ENCODE results near the gene KIF14.
"Not testable (repeated sequence)": the region's sequence is repeated elsewhere in the genome, so short reads cannot be mapped to it uniquely, and the experiment has no call there.

KIF14 gene

DNA sequence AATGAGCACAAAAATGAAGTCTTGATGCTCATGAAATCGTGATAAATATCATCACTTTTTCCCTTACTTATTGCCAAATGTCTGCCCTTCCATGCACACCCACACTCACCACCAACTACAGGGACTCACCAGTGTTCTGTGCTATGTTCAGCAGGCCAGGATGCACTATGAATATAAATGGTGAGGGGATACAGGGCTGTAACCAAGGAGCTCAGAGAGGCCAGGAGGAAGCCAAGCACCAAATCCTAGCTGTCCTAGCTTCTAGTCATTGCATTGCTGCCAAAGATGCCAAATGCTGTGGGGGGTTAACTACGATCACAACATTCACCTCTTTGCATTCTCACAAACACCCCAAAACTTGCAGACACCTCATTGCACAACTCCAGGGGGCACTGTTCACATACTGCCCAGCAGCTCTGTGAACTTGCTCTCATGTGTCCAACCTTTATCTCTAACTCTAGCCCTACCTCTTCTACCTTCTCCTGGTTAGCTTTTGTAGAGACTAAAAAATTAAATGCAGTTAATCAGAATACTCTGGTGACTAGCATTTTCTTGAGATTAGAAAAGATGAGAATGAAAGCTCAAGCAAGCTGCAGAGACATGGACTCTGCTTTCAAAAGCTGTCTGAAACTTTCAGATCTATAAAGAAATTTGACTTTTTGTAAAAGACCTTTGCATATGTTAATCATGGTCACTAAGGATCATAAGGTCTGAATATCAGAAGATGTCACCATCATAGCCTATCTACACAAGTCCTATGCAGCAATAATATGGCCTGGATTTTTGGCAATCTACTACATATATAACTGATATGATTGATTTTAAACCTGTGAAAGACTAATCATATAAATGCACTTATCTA, 13.9 kb upstream of the KIF14 start:
- DNase-seq, result peak; percentile 13

DNA sequence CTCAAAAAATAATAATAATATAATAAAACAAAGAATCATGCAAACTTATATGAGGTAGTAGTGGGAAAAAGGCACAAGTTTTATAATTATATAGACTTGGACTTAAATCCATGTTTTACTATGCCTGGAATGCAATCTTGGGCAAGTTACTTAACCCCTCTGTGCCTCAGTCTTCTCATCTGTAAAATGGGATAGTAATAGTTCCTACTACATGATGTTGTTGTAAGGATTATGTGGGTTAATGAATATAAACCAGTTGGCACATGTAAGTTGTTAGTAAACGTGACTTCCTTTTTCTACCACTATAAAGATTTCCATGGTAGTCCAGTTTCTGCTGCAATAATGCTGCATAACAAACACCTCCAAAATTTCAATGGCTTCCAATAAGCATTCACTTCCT, 10.8 kb upstream of the KIF14 start:
- no peak for DNase-seq

DNA sequence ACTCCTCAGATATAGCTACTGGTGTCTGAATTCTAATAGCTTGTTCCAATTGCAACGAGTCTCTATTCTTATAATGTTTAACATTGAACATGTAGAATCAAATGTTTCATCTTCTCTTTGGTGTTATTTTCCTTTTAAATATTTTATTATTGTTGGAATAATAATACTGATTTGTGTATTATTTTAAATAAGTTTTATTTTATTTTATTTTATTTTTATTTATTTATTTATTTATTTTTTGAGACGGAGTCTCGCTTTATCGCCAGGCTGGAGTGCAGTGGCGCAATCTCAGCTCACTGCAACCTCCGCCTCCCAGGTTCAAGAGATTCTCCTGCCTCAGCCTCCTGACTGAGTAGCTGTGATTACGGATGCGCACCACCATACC, 10.0 kb upstream of the KIF14 start:
- not testable (repeated sequence) for DNase-seq

DNA sequence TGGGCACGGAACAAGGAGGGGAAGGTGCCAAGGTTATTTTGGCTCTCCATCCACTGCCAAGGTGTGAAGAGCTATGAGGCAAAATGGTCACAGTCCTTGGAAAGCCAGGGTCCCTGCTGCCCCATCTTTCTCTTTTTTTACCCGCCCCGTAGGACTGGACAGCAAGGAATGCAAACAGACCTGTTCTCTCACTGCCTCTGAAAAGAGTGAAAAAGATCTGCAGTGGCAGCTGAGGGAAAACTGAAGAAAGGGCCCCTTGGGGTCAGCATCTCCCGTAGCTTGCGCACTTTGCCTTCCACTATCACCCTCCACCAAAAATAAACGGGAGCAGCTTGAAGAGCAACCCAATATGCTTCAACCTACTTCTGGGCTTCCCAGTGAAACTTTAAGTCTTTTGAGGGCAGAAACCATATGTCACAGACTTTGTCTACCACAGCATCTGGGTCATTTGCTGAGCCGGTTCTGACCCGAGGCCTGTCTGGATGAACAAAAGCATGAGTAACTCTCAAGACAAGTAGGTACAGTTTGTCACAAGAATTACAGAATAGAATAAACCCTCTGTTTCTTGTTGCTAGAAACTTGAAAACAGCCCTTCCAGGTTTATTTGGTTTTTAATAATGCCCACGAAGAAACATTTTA, 9.4 kb upstream of the KIF14 start:
- DNase-seq, result no peak

DNA sequence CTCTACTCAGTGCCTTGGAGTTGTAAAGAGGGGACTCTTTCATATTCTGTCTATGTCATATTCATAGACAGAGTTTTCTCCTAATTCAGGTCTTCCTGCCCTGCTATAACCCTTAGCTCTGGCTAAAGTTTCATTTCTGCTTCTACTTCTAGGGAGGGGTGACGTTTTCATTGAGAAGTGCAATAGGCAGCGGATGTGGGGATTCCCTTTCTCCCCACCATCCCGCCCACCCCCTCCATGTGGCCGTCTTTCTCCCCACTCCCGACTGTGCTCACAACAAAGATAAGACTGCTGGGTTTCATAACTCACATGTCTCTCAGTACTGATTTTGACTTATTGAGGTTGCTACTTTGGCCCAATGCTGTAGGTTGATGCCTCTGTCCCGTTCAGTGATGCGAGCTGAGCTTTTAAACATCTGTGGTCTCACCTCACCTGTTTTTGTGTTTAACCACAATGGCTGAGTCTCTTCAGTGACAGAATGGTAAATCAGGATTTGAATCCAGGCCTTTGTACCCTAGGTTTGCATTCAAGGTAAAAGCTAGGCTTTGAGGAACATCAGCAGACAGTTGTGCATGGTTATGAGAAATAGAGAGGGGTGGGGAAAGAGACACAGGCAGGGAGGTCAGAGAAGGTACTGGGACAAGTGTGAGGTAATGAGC, 7.8 kb upstream of the KIF14 start:
- DNase-seq, result no peak

DNA sequence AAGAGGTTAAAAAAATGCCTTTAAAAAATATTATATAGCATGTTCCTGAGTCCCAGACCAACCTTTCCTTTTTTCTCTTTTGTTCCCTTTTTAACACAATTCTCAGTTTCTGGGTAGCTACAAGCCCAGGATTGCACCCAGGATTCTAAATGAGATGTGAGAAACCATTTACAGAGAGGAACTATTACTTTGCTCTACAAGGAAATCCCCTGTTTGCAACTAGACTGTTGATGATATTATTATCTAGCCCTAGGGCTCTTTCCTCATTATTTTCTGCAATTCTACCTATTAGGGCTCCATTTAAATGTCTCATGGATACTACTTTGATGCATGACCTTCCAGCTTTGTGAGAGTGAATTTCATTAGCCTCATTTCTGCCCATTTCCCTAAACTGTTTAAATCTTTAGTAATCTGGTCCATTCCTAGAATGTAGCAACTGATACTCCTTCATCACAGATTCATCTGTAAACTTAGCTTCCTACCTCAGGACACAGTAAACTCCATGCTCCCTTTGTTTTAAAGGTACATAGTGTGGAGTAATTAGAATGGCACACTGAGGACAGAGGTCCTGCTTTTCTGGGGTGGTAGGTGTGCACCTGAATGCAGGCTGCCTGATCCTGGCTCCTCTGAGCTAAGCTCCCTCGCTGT, 7.1 kb upstream of the KIF14 start:
- DNase-seq, result no peak

DNA sequence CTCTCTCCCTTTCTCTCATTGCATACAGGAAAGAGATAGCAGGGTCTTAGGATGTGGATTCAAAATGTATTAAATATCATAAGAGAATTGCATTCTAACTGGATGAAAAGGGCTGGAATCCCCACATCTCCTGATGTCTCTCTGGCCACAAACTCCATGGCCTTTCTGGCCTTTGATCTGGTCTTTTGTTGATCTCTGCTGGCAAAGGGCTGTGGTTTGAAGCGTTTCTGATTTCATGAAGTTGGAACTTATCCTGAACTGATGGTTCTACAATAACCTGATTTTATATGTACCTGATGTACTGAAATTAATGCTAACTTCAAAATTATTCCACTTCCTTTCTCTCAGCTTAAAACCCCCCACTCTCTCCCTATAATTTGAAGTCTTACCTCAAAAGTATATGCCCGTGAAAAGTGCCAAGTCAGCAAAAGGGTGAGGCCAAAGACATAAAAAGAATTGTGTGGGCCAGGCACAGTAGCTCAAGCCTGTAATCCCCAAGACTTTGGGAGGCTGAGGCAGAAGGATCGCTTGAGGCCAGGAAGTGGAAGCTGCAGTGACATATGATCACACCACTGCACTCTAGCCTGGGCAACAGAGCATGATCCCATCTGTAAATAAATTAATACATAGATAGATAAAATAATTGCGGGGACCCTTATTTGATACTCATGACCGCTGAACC, 6.4 kb upstream of the KIF14 start:
- no peak for DNase-seq

DNA sequence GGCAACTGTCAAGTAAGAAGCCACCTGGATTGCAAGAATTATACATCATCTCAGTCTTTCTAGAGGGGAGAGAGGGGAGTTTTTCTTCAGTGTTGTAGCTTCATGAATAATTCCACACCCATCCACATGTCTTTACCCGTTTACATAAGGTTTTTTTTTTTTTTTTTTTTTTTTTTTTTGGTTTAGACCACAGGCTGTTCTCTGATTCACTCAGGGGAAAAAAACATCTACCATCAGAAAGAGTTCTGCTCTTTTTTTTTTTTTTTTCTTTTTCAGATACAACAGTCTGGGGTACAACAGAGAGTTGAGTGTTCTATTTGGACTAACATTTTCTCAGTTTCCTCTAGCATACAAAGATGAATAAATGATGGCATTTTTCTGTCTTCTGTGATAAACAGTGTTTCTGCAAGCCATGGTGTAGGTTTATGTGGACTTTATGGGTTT, 4.9 kb upstream of the KIF14 start:
- DNase-seq, result no peak

DNA sequence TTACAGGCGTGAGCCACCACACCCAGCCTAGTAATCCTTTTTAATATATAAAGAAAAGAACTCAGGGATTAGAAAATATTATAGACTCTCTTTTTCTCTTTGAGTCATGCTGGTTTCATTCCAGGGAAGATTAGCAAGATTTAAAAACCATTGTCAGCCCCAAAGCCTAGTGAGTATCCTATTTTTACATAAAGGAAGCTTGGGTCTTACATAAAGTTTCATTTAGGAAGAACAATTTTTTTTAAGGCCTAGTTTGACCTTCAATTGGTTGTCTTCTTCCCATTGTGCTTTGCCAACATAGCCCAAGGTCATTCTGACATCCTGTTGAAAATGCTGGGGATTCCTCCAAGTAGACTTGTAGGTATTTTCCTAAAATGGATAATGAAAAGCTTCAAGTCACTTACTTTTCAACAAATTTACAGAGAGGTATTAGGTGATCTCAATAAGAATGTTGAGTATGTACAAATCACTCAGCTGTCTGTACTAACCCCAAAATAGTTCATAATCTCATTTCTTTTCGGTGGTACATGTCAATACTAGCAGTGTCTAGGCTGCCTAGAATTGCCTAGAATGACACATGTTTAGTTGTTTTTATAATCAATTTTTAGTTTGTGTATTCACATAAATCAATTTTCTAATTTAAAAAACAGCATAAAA, 4.3 kb upstream of the KIF14 start:
- DNase-seq, result no peak

DNA sequence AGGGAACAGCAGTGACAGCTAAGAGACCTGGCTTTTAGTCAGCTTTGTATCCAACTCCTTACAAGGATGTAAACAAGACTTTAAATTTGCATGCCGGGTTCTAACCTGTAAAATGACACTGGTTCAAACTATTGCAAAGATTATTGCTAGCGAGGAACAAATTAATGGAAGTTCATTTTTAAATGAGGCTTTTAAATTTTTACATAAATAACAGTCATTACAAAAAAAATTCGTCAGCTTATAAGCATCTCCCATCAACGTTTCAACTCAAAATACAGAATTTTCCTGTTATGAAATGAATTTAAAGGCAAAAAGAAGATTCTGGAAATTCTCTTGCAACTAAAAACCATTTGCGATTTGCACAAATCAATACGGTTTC, 668 bp downstream of the KIF14 start:
- no peak for DNase-seq

DNA sequence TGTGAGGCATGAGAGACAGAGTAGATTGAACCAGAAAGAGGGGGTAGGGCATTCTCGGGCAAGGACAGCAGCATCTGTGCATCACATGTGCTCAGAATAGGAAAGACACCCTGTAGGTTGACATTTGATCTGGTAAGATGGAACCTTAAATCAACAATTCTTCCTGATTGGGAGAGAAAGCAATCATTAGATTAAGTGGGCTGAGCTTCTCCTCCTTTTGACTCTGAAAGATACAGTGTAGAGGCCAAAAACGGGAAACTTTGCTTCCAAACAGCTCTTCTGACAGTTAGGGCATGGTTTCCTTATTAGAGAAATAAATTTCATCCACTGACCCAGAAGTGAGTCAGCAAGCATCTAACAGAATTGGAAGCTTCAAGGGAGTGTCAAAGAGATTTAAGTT, 9.7 kb downstream of the KIF14 start:
- DNase-seq, result peak; percentile 63

DNA sequence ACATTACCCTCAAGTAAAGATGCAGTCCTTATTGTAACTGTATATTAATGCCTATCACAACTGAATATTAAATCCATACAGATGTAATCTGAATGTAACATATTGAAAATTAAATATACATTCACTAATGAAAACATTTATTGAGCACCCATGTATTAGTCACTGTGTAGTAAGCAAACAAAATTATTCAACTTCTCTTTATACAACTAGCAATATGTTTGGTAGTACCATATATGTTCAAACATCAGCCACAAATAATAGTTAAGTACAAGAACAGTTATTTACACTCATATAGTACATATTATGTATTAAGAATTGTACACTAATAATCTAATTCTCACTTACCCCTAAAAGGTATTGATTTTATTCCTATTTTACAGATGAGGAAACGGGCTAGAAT, 17.9 kb downstream of the KIF14 start:
- no peak for DNase-seq

DNA sequence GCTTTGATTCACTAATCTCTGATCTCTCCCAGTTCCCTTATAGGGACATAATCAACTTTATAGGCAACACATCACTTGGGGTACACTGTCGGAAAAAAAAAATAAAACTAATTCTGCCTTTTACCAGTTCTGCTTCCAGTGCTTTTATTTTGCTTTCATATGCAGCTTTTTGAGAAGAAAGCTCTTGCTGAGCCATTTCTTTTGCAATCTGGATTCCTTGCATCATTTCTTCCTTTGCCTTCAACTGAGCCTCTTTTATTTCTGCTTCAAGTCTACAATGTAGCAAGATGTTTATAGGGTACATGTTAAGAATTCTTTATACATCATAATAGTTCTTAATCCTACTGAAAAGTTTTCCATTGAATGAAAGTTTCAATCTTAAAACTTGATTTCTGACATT, 30.6 kb downstream of the KIF14 start:
- no peak for DNase-seq

DNA sequence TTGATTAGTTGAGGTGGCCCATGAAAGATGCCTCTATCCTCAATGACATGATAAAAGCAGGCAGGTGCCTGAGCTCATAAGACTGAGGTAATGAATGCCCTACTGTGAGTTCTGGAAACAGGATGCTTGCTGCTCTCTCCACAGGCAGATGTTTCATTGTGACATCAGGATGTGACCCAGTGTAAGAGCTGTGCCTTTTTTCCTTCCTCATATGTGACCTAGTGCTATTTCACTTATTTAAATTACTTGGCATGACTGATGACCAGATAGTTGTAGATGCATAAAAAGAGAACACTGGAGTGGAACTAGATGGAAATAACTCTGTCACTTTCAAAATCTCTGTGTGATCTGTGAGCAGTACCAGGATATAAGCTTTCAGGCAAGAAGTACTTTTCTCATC, 31.9 kb downstream of the KIF14 start:
- no peak for DNase-seq

DNA sequence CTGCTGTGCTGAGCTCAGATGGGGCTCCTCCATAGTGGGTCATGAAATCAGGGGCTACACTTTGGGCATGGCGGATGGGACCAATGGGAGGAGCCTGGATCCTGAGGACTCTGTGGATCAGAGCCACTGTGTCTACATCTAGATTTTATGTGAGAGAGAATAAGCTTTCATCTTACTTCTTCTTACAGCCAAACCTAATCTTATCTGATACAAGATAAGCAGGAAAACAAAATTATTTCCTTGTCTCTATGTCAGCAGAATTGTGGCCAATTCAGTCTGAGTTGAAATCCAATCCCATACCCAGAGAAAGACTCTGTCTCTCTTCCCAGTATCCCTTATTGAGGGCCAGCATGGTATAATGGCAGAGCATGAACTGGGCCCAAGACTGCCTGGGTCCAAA, 56.2 kb downstream of the KIF14 start:
- no peak for DNase-seq

DNA sequence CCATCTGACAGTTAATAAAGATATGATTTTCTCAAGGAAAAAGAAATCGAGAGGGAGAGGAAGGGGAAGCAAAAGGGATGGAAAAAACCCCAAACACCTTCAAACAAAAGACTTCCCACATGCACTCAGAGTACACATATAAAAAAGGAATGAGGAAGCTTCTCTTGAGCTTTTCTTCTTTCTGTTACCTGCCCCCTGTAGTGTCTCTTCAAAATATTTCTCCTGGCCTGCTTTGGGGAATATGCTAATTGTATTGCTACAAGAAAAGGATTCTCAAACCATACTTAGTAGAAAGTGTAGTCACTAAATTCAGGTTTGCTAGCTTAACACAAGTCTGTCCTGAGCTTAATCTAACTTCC, 58.7 kb downstream of the KIF14 start:
- DNase-seq, result no peak

DNA sequence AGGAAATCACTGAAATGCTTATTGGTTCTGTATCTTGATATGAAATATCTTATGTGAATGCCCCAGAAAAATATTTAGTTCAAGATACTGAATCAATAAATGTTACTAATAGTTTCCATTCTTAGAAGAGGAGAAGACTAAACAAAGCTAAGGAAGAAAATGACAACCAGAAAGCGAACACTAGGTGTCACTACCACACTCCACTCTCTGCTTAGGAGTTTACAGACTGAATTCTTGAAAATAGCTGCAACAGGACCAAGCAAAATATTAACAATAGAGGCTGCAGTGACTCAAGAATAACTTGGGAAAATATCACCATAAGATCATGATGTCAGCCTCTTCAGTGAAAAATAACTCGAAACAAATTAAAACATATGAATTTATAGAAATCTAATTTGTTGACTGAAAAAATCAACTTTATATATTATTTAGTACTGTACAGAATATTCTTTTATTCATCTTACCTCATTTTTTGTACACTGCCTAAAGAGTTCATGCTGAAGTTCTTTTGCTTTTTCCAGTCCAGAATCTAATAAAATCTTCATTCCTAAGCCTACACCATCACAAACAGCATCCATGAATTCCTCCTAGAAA, 61.6 kb downstream of the KIF14 start:
- peak; percentile 44 for DNase-seq

DNA sequence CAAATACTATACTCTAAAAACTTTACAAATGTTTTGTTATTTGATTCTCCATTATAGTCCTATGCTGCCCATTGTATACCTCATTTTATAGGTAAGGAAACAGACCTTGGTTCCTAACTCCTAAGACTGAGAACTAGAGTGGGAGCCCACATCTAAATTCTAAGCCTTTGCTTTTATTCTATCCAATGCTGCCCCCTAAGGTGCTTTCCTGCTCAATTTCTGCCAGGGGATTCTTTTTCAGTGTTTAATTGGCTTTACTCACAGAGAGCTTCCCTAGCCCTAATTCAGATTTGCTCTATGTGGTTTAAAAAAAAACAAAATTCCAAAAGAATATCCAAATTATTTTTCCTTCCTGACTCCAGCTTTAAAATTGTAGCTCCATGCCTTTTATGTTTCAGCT, 64.5 kb downstream of the KIF14 start:
- DNase-seq, result peak; percentile 57

DNA sequence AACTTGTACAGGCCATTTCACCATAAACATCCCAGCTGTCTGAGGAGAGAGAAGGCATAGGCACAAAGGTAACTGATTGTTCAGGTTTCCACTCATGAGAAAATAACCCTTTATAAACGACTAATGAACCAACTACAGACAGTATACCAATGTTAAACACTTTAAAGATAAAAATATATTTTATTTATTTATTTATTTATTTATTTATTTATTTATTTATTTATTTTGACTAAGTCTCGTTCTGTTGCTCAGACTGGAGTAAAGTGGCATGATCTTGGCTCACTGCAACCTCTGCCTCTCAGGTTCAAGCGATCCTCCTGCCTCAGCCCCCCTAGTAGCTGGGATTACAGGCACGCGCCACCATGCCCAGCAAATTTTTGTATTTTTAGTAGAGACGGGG, 67.8 kb downstream of the KIF14 start:
- DNase-seq, result not testable (repeated sequence)

DNA sequence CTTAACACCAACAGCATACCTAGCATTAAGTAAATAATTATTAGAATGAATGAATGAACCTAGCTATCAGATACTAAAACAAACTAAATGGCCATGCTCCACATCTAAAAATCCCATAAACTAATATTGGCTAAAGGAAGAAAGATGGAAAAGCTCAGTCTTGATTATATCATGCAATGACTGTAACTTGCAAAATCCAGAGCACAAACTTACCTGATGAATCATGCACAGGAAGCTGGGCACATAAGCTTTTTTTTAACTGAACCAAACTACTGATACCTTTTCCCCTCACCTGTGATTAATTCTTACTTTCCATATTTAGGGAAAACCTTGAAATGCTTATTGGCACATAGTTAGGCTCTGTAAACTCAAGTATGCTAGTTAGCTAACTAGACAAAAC, 70.2 kb downstream of the KIF14 start:
- no peak for DNase-seq

DNA sequence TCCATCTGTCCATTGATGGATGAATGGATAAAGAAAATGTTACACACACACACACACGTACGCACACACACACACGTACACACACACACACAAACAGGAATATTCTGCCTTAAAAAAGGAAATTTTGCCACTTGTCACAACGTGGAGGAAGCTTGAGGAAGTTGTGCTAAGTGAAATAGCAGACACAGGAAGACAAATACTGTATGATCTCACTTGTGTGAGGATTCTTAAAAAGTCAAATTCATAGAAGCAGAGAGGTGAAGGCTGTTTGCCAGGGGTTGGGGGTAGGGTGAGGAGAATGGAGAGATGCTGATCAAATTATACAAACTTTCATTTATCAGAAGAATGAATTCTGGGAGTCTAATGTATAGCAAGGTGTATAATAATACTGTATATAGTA, 73.2 kb downstream of the KIF14 start:
- no peak for DNase-seq

DNA sequence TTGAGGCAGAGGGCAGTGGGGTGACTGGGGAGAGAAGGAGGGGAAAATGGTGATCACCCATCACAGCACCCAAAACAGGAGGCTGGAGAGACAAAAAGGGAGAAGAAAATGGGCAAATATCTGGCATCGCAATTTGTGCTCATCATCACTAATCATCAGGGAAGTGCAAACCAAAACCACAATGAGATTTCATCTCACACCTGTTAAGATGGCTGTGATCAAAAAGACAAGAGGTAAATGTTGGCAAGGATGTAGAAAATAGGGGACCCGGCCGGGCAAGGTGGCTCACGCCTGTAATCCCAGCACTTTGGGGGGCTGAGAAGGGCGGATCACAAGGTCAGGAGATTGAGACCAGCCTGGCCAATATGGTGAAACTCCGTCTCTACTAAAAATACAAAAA, 74.0 kb downstream of the KIF14 start:
- no peak for DNase-seq

Data from NCI-H69 (cell line).